ENCODE measurements around the gene DLGAP1.

GRCh38 chr18:3748086-3748485 lies 707.0 kb downstream of the DLGAP1 start:
- TF ChIP-seq CTCF (IDR thresholded peaks at IDR 0.05) (no peak), POLR2A (IDR thresholded peaks at IDR 0.05) (no peak), POLR2AphosphoS5 (IDR thresholded peaks at IDR 0.05; ENCODE audit: insufficient read depth in 1 of 2, low read depth in 1 of 2) (no peak)
